Loucy (cell line): ENCODE measurements around the gene TNRC6B.

Source experiments
- H2AFZ ChIP-seq: fragments of 200-600 bp; sonication (generic); 2 replicates; pipeline ENCODE4 v1.6.0; 2016; ENCODE audit warnings: antibody characterized with exemption, mild to moderate bottlenecking, low read length, moderate library complexity
- H3F3A ChIP-seq: fragments of 200-600 bp; 2 replicates; pipeline ENCODE4 v1.6.0; 2016; ENCODE audit warnings: antibody characterized with exemption, low read depth, mild to moderate bottlenecking
- H3K27me3 ChIP-seq: fragments of 200-600 bp; sonication (generic); 2 replicates; pipeline ENCODE4 v1.6.1; 2014; ENCODE audit warnings: low read length, mild to moderate bottlenecking; ENCODE audit not compliant: insufficient read depth, poor library complexity, severe bottlenecking
- H3K36me3 ChIP-seq: fragments of 200-600 bp; sonication (generic); 2 replicates; pipeline ENCODE4 v1.6.1; 2016; ENCODE audit warnings: low read length; ENCODE audit not compliant: insufficient read depth
- H3K4me1 ChIP-seq: fragments of 200-600 bp; sonication (generic); 2 replicates; pipeline ENCODE4 v1.5.1; 2014; ENCODE audit warnings: low read length, mild to moderate bottlenecking; ENCODE audit not compliant: insufficient read depth, poor library complexity, severe bottlenecking
- H3K4me2 ChIP-seq: fragments of 200-600 bp; sonication (generic); 2 replicates; pipeline ENCODE4 v1.6.0; 2014; ENCODE audit warnings: antibody characterized with exemption, low read length, low read depth, mild to moderate bottlenecking; ENCODE audit not compliant: poor library complexity, severe bottlenecking
- H3K4me3 ChIP-seq: fragments of 200-600 bp; sonication (generic); 2 replicates; pipeline ENCODE4 v1.5.1; 2014; ENCODE audit warnings: low read length, mild to moderate bottlenecking, mixed read lengths; ENCODE audit not compliant: poor library complexity, severe bottlenecking
- H3K79me2 ChIP-seq: fragments of 200-600 bp; sonication (generic); 2 replicates; pipeline ENCODE4 v1.6.1; 2014; ENCODE audit warnings: low read length; ENCODE audit not compliant: insufficient read depth
- H3K9ac ChIP-seq: fragments of 200-600 bp; sonication (generic); 2 replicates; pipeline ENCODE4 v1.6.0; 2014; ENCODE audit warnings: mild to moderate bottlenecking, low read depth, low read length, moderate library complexity; ENCODE audit not compliant: poor library complexity, severe bottlenecking
- H3K9me2 ChIP-seq: fragments of 200-600 bp; sonication (generic); replicated peaks from 2 replicates; pipeline ENCODE4 v1.6.1; 2016; ENCODE audit warnings: low read depth, low read length, mixed read lengths
- H3K9me3 ChIP-seq: fragments of 200-600 bp; sonication (generic); 2 replicates; pipeline ENCODE4 v1.6.1; 2014; ENCODE audit warnings: mild to moderate bottlenecking, antibody characterized with exemption, low read length, low read depth; ENCODE audit not compliant: insufficient read depth
- H4K20me1 ChIP-seq: fragments of 200-600 bp; sonication (generic); 2 replicates; pipeline ENCODE4 v1.6.0; 2014; ENCODE audit warnings: antibody characterized with exemption, low read length, mild to moderate bottlenecking; ENCODE audit not compliant: insufficient read depth, poor library complexity, severe bottlenecking
- EZH2phosphoT487 ChIP-seq: fragments of 200-600 bp; IDR thresholded peaks from 2 replicates; pipeline ENCODE4 v1.6.1; 2018; ENCODE audit warnings: antibody characterized with exemption, mild to moderate bottlenecking, moderate library complexity, borderline replicate concordance
- TF ChIP-seq, protein P1 (sequence below): fragments of 200-600 bp; sonication (generic); conservative IDR thresholded peaks from 2 replicates; pipeline ENCODE4 v1.5.1; 2014; ENCODE audit warnings: mild to moderate bottlenecking, antibody characterized with exemption, low read length

TNRC6B gene

GRCh38 chr22:40300884-40301672 lies 123.4 kb downstream of the TNRC6B start:
- Histone ChIP-seq H4K20me1 (no peaks in the 10 kb centered on the region), H3K4me3 (no peak overlapping the region), H3K9me3 (no peaks in the 10 kb centered on the region), H3K4me2 (no peak overlapping the region), H3K9me2 (no peaks in the 10 kb centered on the region), H3K79me2 (no peaks in the 10 kb centered on the region), H3F3A (no peaks in the 10 kb centered on the region), H3K4me1 (no peaks in the 10 kb centered on the region), H3K9ac (no peak overlapping the region), H2AFZ (no peak overlapping the region), H3K27me3 (no peaks in the 10 kb centered on the region), H3K36me3 (peaks cover 64% of the 10 kb centered on the region)
- TF ChIP-seq, protein P1, sequence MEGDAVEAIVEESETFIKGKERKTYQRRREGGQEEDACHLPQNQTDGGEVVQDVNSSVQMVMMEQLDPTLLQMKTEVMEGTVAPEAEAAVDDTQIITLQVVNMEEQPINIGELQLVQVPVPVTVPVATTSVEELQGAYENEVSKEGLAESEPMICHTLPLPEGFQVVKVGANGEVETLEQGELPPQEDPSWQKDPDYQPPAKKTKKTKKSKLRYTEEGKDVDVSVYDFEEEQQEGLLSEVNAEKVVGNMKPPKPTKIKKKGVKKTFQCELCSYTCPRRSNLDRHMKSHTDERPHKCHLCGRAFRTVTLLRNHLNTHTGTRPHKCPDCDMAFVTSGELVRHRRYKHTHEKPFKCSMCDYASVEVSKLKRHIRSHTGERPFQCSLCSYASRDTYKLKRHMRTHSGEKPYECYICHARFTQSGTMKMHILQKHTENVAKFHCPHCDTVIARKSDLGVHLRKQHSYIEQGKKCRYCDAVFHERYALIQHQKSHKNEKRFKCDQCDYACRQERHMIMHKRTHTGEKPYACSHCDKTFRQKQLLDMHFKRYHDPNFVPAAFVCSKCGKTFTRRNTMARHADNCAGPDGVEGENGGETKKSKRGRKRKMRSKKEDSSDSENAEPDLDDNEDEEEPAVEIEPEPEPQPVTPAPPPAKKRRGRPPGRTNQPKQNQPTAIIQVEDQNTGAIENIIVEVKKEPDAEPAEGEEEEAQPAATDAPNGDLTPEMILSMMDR, result no peak
- TF ChIP-seq EZH2phosphoT487, result no peak

GRCh38 chr22:40302149-40302548 lies 124.4 kb downstream of the TNRC6B start:
- H3K9ac ChIP-seq, result no peak overlapping the region
- H3K9me2 ChIP-seq, result no peaks in the 10 kb centered on the region
- no peak for TF ChIP-seq EZH2phosphoT487
- TF ChIP-seq, protein P1, result no peak
- H3F3A ChIP-seq, result no peaks in the 10 kb centered on the region
- no peak overlapping the region for H2AFZ ChIP-seq
- H4K20me1 ChIP-seq, result no peaks in the 10 kb centered on the region
- peaks cover 61% of the 10 kb centered on the region for H3K36me3 ChIP-seq
- no peak overlapping the region for H3K4me3 ChIP-seq
- no peak overlapping the region for H3K4me2 ChIP-seq
- no peaks in the 10 kb centered on the region for H3K79me2 ChIP-seq
- H3K27me3 ChIP-seq, result no peaks in the 10 kb centered on the region
- H3K4me1 ChIP-seq, result no peaks in the 10 kb centered on the region
- H3K9me3 ChIP-seq, result no peaks in the 10 kb centered on the region

GRCh38 chr22:40305625-40306024 lies 127.9 kb downstream of the TNRC6B start:
- Histone ChIP-seq H3K9me3 (no peaks in the 10 kb centered on the region), H3K36me3 (peaks cover 78% of the 10 kb centered on the region), H3K4me1 (no peaks in the 10 kb centered on the region), H3K4me3 (no peak overlapping the region), H3K4me2 (no peak overlapping the region), H3K9me2 (no peaks in the 10 kb centered on the region), H3K27me3 (no peaks in the 10 kb centered on the region), H3F3A (no peaks in the 10 kb centered on the region), H4K20me1 (no peaks in the 10 kb centered on the region), H3K79me2 (no peaks in the 10 kb centered on the region), H2AFZ (no peak overlapping the region), H3K9ac (no peak overlapping the region)
- TF ChIP-seq, protein P1, result no peak
- TF ChIP-seq EZH2phosphoT487, result no peak
